Endothelial cell (in vitro differentiated cells): ENCODE measurements around the gene KIAA1671. TPM values are rescaled to one million over a fixed set of nuclear protein-coding genes. Genes with fewer than 3 reads are reported as not detected.
"Not testable (repeated sequence)": the region's sequence is repeated elsewhere in the genome, so short reads cannot be mapped to it uniquely, and the experiment has no call there.

ENCODE experiments used
- DNase-seq: peaks from one replicate; pipeline ENCODE4 v3.0.0; 2021; ENCODE audit warnings: low spot score
- H3K27ac Mint-ChIP-seq: one replicate; pipeline ENCODE4 v1.8.0; 2021; ENCODE audit warnings: mixed read lengths, inconsistent platforms; ENCODE audit not compliant: unreplicated experiment
- H3K27me3 Mint-ChIP-seq: one replicate; pipeline ENCODE4 v1.8.0; 2021; ENCODE audit warnings: mild to moderate bottlenecking, moderate library complexity, mixed read lengths, inconsistent platforms; ENCODE audit not compliant: unreplicated experiment
- H3K36me3 Mint-ChIP-seq: one replicate; pipeline ENCODE4 v1.8.0; 2021; ENCODE audit warnings: mild to moderate bottlenecking, low read depth, mixed read lengths, inconsistent platforms; ENCODE audit not compliant: unreplicated experiment
- H3K4me1 Mint-ChIP-seq: one replicate; pipeline ENCODE4 v1.8.0; 2021; ENCODE audit warnings: mild to moderate bottlenecking, mixed read lengths, inconsistent platforms; ENCODE audit not compliant: unreplicated experiment
- H3K4me3 Mint-ChIP-seq: one replicate; pipeline ENCODE4 v1.8.0; 2021; ENCODE audit warnings: mild to moderate bottlenecking, mixed read lengths, inconsistent platforms; ENCODE audit not compliant: unreplicated experiment
- H3K9me3 Mint-ChIP-seq: one replicate; pipeline ENCODE4 v1.8.0; 2021; ENCODE audit warnings: mixed read lengths, inconsistent platforms; ENCODE audit not compliant: unreplicated experiment
- total RNA-seq: library from RNA; stranded (reverse); fragmentation: NEBNext Ultra II Directional; extraction: Animal tissue kit (Norgen Biotek cat#: 25700); gene quantifications from one replicate; pipeline ENCODE4 v1.2.1, GENCODE V29; 2021; ENCODE audit not compliant: unreplicated experiment
- TF ChIP-seq, protein P1 (sequence below): fragments of 200-600 bp; sonication (generic); IDR thresholded peaks from one replicate; pipeline ENCODE4 v1.5.0; 2021; ENCODE audit warnings: antibody characterized with exemption; ENCODE audit not compliant: unreplicated experiment

Gene KIAA1671
- total RNA-seq, 1 donor from 2014 or later = 92.1 TPM

DNA sequence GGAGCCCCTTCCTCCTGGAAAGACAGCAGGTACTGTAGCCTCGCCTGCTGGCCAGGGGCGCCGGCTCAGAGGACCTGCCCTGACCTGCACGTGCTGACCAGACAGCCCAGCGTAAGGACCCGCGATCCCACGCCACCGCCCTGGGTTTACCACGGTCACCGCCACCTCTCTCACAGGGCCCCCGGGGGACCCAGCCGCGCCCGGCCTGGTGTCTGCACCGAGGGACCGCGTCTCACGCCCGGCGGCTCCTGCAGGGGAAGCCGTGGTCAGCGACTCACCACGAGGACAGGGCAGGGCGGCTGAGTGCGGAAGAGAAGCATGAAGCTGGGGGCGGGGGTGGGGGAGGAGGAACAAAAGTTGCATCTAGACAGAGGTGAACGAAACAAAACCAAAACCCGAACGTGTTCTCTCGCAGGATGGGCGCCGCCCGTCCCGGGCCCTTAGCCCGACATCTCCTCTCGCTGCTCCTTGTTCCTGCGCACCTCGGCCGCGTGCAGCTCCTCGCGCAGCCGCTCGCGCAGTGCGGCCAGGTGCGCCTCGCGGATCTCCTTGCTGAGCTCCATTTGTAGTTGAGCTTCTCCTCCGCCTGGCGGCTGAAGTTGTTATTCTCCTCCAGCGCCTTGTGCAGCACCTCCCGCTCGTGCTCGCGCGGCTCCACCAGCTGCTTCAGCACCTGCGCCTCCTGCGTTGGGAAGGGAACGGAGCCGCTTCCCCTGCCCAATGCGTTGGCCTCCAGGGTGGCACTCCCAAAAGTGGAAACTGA lies 226.5 kb downstream of the KIAA1671 start:
- H3K27ac Mint-ChIP-seq, H3K27me3 Mint-ChIP-seq: not testable (repeated sequence)

GRCh38 chr22:25182131-25183110 lies 229.9 kb downstream of the KIAA1671 start:
- TF ChIP-seq, protein P1, sequence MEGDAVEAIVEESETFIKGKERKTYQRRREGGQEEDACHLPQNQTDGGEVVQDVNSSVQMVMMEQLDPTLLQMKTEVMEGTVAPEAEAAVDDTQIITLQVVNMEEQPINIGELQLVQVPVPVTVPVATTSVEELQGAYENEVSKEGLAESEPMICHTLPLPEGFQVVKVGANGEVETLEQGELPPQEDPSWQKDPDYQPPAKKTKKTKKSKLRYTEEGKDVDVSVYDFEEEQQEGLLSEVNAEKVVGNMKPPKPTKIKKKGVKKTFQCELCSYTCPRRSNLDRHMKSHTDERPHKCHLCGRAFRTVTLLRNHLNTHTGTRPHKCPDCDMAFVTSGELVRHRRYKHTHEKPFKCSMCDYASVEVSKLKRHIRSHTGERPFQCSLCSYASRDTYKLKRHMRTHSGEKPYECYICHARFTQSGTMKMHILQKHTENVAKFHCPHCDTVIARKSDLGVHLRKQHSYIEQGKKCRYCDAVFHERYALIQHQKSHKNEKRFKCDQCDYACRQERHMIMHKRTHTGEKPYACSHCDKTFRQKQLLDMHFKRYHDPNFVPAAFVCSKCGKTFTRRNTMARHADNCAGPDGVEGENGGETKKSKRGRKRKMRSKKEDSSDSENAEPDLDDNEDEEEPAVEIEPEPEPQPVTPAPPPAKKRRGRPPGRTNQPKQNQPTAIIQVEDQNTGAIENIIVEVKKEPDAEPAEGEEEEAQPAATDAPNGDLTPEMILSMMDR = no peak
- Mint-ChIP-seq H3K4me1 (peaks cover 8% of the 10 kb centered on the region), H3K9me3 (peaks cover 5% of the 10 kb centered on the region), H3K36me3 (peaks cover 60% of the 10 kb centered on the region), H3K4me3 (peak overlapping the region; percentile 45), H3K27me3 (peaks cover 12% of the 10 kb centered on the region), H3K27ac (peak overlapping the region; percentile 4)
- DNase-seq = no peak

More for the DNA sequence above, 226.5 kb downstream of the KIAA1671 start:
- peaks cover 62% of the 10 kb centered on the region for H3K36me3 Mint-ChIP-seq
- not testable (repeated sequence) for H3K4me1 Mint-ChIP-seq, H3K9me3 Mint-ChIP-seq
- TF ChIP-seq, protein P1 = peak; percentile 39
- peak overlapping the region; percentile 80 for H3K4me3 Mint-ChIP-seq
- DNase-seq = peak; percentile 36

GRCh38 chr22:25183949-25184619 lies 231.6 kb downstream of the KIAA1671 start:
- peaks cover 14% of the 10 kb centered on the region for H3K27me3 Mint-ChIP-seq
- peaks cover 8% of the 10 kb centered on the region for H3K4me1 Mint-ChIP-seq
- H3K27ac Mint-ChIP-seq = no peak overlapping the region
- TF ChIP-seq, protein P1 = no peak
- H3K36me3 Mint-ChIP-seq = peaks cover 66% of the 10 kb centered on the region
- peak overlapping the region; percentile 21 for H3K4me3 Mint-ChIP-seq
- no peak for DNase-seq
- H3K9me3 Mint-ChIP-seq = peaks cover 5% of the 10 kb centered on the region

DNA sequence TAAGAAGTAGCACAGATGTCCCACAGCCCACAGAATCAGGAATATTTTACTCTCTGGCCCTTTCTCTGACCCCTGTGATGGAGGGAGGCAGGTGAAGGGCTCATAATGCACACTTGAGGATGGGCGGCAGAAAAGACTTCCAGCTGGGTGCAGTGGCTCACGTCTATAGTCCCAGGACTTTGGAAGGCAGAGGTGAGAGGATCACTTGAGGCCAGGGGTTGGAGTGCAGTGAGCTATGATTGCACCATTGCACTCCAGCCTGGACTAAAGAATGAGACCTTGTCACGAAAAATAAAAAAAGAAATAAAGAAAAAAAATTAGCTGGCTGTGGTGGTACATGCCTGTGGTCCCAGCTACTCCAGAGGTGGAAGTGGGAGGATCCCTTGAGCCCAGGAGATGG lies 233.6 kb downstream of the KIAA1671 start:
- no peak for DNase-seq
- TF ChIP-seq, protein P1 = no peak
- Mint-ChIP-seq H3K27me3 (peaks cover 8% of the 10 kb centered on the region), H3K9me3 (no peaks in the 10 kb centered on the region), H3K4me1 (peaks cover 8% of the 10 kb centered on the region), H3K4me3 (no peak overlapping the region), H3K27ac (no peak overlapping the region), H3K36me3 (peaks cover 70% of the 10 kb centered on the region)
